ENCODE measurements around the gene ZNF892. TPM values are rescaled to one million over a fixed set of nuclear protein-coding genes. Genes with fewer than 3 reads are reported as not detected.

The ZNF892 gene
- total RNA-seq, 1 donor from 2014 or later: 3.8 TPM

DNA sequence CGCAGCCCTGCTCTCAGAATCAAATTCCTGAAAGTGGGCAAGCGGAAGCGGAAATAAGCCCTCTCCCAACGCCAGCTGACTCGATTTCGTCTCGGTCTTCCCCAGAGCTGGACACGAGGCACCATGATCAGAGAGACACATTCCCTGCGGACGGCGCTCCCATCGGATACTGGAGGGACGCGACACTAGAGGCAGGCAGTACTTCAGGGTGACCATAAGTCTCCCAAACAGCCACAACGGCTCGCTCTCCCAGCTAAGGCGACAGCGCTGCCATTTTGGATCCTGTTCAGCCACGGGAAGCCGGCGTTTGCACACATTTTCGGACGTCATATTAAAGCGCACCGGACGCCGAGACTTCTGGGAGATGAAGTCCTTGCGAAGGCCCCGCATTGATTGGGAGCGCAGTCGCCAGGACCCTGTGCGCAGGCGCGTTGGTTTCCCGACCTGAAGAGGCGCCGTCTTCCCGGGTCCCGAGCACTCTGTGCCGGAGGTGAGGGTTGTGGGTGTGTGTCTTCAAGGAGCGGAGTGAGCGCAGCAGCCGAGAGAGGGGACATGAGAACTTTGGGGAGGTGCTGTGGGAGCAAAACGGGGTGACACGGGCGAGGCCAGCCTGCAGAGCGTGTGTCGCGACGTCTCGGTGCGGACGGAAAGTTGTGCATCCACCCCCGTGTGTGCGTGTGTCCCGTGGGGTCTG is 41.8 kb upstream of the ZNF892 start, which contains the start of gene ZNF2:
Gene ZNF2 (plus strand): TSS at position 439 of the 694 bp plus-strand sequence. CDS start 10,418 bp downstream, outside the sequence.
- TF ChIP-seq, protein P1, sequence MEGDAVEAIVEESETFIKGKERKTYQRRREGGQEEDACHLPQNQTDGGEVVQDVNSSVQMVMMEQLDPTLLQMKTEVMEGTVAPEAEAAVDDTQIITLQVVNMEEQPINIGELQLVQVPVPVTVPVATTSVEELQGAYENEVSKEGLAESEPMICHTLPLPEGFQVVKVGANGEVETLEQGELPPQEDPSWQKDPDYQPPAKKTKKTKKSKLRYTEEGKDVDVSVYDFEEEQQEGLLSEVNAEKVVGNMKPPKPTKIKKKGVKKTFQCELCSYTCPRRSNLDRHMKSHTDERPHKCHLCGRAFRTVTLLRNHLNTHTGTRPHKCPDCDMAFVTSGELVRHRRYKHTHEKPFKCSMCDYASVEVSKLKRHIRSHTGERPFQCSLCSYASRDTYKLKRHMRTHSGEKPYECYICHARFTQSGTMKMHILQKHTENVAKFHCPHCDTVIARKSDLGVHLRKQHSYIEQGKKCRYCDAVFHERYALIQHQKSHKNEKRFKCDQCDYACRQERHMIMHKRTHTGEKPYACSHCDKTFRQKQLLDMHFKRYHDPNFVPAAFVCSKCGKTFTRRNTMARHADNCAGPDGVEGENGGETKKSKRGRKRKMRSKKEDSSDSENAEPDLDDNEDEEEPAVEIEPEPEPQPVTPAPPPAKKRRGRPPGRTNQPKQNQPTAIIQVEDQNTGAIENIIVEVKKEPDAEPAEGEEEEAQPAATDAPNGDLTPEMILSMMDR (IDR thresholded peaks at IDR 0.05): no peak
- Histone ChIP-seq H3K27ac (peak within 1 kb of the TSS; percentile 94), H3K9me3 (no peaks in the 10 kb centered on the region), H3K36me3 (no peaks in the 10 kb centered on the region), H3K27me3 (no peaks in the 10 kb centered on the region), H3K4me1 (peaks cover 18% of the 10 kb centered on the region), H3K4me3 (peak within 1 kb of the TSS; percentile 78)
- intact Hi-C loops (cut with DNase I): no loop called here
- DNase-seq (peak; percentile 99), ATAC-seq (peak; percentile 98)

DNA sequence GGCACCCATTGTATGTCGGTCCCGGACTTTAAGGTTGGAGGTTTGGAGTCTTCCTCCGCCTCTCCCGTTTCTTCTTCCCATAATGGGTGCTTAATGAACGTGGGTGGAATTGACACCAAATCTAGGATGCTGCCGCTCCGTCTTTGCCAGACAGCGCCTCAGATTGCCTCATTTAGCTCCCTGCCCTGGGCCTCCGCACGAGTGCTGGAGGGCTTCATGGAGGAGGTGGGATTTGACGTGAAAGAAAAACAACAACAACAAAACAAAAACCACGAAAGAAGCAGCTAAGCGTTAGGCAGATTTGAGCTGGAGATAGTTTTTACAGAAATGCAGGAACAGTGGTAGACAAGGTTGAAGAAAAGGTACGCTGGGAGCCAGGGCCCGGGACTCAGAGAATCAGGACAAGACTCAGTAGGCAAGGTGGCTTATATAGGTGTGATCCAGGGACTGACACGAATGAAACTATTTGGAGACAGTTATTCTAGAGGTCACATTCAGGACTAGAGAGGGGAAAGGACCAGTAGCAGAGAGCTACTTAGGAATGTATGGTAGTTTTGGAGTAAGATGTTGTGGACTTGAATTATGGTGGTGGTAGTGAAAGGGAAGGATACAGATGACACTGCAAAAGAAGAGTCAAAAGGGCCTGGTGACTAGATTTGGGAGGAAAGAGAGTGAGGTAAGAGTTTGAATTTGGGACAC is 41.1 kb upstream of the ZNF892 start:
- Histone ChIP-seq H3K27ac (peak overlapping the region; percentile 94), H3K4me3 (peak overlapping the region; percentile 78), H3K27me3 (no peaks in the 10 kb centered on the region), H3K9me3 (no peaks in the 10 kb centered on the region), H3K4me1 (peaks cover 18% of the 10 kb centered on the region), H3K36me3 (no peaks in the 10 kb centered on the region)
- ATAC-seq (no peak), DNase-seq (no peak)
- intact Hi-C loops (cut with DNase I): no loop called here
- TF ChIP-seq, protein P1 (IDR thresholded peaks at IDR 0.05): no peak

DNA sequence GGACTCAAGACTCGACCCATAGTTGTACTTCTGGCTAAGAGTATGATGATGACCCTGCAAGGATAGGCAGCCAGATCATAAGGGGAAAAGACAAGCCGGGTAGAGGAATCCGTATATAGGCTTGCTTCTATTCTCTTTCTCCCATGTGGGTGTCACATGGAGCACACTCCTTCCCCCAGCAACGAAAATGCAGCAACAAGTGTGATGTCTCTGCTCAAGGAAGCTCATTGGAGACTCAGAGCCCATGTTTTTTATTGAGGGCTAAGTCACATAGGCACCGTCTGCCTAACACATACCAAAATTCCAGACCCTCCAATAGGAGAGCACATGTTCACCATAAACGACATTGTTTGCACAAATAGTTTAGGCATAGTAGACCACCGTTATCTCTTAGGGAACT is 35.4 kb upstream of the ZNF892 start:
- no peak for ATAC-seq

DNA sequence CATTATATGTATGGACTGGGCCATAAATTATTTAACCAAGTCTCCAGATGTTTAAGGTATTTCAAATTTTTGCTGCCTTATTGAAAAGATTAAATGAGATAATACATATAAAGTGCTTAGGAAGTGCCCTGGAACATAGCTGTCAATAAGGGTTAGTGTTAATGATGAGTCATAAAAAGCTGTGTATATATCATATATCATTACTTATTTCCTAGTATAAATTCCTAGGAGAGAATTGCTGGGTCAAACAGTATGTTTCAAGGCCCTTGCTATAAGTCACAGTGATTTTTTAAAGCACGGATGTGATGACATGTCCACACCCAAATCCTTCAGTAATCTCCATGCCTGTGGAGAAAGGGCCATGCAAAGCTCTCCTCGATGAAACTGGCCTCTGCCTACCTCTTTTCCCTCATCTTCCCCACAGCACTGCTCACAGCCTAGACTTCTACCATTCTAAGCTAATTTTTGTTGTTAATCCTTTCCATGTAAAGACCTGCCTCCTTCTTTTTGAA is 33.2 kb upstream of the ZNF892 start:
- intact Hi-C loops (cut with DNase I): no loop called here
- no peak overlapping the region for H3K4me3 ChIP-seq
- no peak for DNase-seq
- TF ChIP-seq, protein P1 (IDR thresholded peaks at IDR 0.05): no peak
- no peak for ATAC-seq
- peaks cover 13% of the 10 kb centered on the region for H3K36me3 ChIP-seq
- no peaks in the 10 kb centered on the region for H3K27me3 ChIP-seq
- H3K27ac ChIP-seq: no peak overlapping the region
- no peaks in the 10 kb centered on the region for H3K9me3 ChIP-seq
- no peaks in the 10 kb centered on the region for H3K4me1 ChIP-seq

More for the DNA sequence above, 35.4 kb upstream of the ZNF892 start:
- no peak overlapping the region for H3K4me3 ChIP-seq
- no peaks in the 10 kb centered on the region for H3K36me3 ChIP-seq
- no peaks in the 10 kb centered on the region for H3K9me3 ChIP-seq
- intact Hi-C loops (cut with DNase I): no loop called here
- no peaks in the 10 kb centered on the region for H3K4me1 ChIP-seq
- H3K27me3 ChIP-seq: no peaks in the 10 kb centered on the region
- H3K27ac ChIP-seq: no peak overlapping the region
- no peak for DNase-seq
- TF ChIP-seq, protein P1 (IDR thresholded peaks at IDR 0.05): no peak

DNA sequence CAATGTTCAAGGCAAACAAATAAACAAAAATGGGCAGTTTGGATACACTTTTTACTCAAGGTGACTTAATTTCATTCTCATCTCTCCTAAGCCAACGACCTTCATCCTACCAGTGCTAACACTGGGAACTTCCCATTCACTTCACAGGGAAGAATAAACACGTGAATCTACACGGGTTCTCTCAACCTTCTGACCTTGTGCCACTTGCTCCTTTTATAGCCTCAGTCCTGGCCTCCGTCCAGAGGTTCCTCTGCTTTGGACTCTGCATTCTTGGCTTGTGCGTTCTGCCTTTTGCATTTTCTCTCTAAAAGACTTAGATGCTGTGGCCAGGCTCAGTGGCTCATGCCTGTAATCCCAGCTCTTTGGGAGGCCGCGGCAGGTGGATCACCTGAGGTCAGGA is 27.9 kb upstream of the ZNF892 start:
- TF ChIP-seq, protein P1 (IDR thresholded peaks at IDR 0.05): no peak
- no peaks in the 10 kb centered on the region for H3K27me3 ChIP-seq
- H3K4me1 ChIP-seq: no peaks in the 10 kb centered on the region
- no peak overlapping the region for H3K27ac ChIP-seq
- ATAC-seq: no peak
- peaks cover 46% of the 10 kb centered on the region for H3K36me3 ChIP-seq
- H3K4me3 ChIP-seq: no peak overlapping the region
- no peak for DNase-seq
- intact Hi-C loops (cut with DNase I): no loop called here
- H3K9me3 ChIP-seq: no peaks in the 10 kb centered on the region

Measured in upper lobe of right lung (tissue), 1 donor.